Osteoblast (primary cell): ENCODE results near the gene CHMP4B. TPM values are rescaled to one million over a fixed set of nuclear protein-coding genes. Genes with fewer than 3 reads are reported as not detected.

Source experiments
- DNase-seq: peaks from one replicate; pipeline ENCODE4 v3.0.0; 2011; ENCODE audit warnings: low spot score, mixed read lengths; ENCODE audit not compliant: insufficient read length; ENCODE audit errors: missing footprints
- H2AFZ ChIP-seq: 2 replicates; pipeline ENCODE4 v1.6.0; 2011; ENCODE audit warnings: mild to moderate bottlenecking, low read length
- H3K27ac ChIP-seq: 2 replicates; pipeline ENCODE4 v1.5.1; 2011; ENCODE audit warnings: mild to moderate bottlenecking, low read depth, low read length, moderate library complexity
- H3K27me3 ChIP-seq: 2 replicates; pipeline ENCODE4 v1.6.0; 2012; ENCODE audit warnings: mild to moderate bottlenecking, control low read depth, inconsistent platforms, low read length, moderate library complexity; ENCODE audit not compliant: insufficient read depth
- H3K36me3 ChIP-seq: 2 replicates; pipeline ENCODE4 v1.5.1; 2011; ENCODE audit warnings: mild to moderate bottlenecking, low read length, control low read depth, moderate library complexity; ENCODE audit not compliant: insufficient read depth
- H3K4me1 ChIP-seq: 2 replicates; pipeline ENCODE4 v1.5.1; 2011; ENCODE audit warnings: mild to moderate bottlenecking, low read length, control low read depth, moderate library complexity; ENCODE audit not compliant: insufficient read depth
- H3K4me2 ChIP-seq: 2 replicates; pipeline ENCODE4 v1.6.0; 2011; ENCODE audit warnings: mild to moderate bottlenecking, low read length; ENCODE audit not compliant: insufficient read depth
- H3K4me3 ChIP-seq: fragments of 200-600 bp; sonication (generic); 3 replicates; pipeline ENCODE4 v1.5.1; 2012; ENCODE audit warnings: mild to moderate bottlenecking, low read length, inconsistent platforms; ENCODE audit not compliant: insufficient read depth
- H3K79me2 ChIP-seq: 2 replicates; pipeline ENCODE4 v1.6.0; 2012; ENCODE audit warnings: mild to moderate bottlenecking, low read length, control low read depth, inconsistent platforms; ENCODE audit not compliant: insufficient read depth
- H3K9me3 ChIP-seq: 2 replicates; pipeline ENCODE4 v1.5.1; 2011; ENCODE audit warnings: low read depth, low read length, control low read depth
- H4K20me1 ChIP-seq: 2 replicates; pipeline ENCODE4 v1.6.0; 2012; ENCODE audit warnings: mild to moderate bottlenecking, low read length, control low read depth; ENCODE audit not compliant: insufficient read depth
- total RNA-seq: library from RNA; depleted of rRNA; stranded (reverse); fragments of >200 nt; gene quantifications from 2 replicates; pipeline ENCODE4 v1.2.3, GENCODE V29; 2012
- TF ChIP-seq, protein P1 (sequence below): IDR thresholded peaks from 2 replicates; pipeline ENCODE4 v1.5.1; 2011; ENCODE audit warnings: mild to moderate bottlenecking, low read depth, low read length, moderate library complexity; ENCODE audit errors: extremely low read depth

Gene CHMP4B
- total RNA-seq, 1 donor: 40.9 TPM

DNA sequence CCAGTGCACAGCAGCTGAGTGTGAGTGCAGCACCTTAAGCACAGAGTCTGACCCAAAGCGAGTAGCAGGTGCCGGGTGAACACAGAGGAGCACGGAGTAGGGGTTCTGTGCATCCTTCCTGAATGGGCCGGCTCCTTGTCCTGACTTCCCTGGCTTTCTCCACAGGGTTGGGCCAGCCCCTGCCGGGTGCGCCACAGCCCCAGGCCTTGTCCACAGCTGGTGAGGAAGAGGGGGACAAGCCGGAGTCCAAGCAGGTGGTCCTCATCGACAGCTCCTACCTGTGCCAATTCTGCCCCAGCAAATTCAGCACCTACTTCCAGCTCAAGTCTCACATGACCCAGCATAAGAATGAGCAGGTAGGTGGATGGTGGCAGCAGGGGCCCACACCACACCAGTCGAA is 44.5 kb upstream of the CHMP4B start:
- no peak for DNase-seq
- no peak overlapping the region for H3K4me2 ChIP-seq
- no peak overlapping the region for H3K4me3 ChIP-seq
- H3K4me1 ChIP-seq: no peaks in the 10 kb centered on the region
- no peaks in the 10 kb centered on the region for H3K9me3 ChIP-seq
- H4K20me1 ChIP-seq: no peaks in the 10 kb centered on the region
- TF ChIP-seq, protein P1, sequence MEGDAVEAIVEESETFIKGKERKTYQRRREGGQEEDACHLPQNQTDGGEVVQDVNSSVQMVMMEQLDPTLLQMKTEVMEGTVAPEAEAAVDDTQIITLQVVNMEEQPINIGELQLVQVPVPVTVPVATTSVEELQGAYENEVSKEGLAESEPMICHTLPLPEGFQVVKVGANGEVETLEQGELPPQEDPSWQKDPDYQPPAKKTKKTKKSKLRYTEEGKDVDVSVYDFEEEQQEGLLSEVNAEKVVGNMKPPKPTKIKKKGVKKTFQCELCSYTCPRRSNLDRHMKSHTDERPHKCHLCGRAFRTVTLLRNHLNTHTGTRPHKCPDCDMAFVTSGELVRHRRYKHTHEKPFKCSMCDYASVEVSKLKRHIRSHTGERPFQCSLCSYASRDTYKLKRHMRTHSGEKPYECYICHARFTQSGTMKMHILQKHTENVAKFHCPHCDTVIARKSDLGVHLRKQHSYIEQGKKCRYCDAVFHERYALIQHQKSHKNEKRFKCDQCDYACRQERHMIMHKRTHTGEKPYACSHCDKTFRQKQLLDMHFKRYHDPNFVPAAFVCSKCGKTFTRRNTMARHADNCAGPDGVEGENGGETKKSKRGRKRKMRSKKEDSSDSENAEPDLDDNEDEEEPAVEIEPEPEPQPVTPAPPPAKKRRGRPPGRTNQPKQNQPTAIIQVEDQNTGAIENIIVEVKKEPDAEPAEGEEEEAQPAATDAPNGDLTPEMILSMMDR: no peak
- H3K27me3 ChIP-seq: no peaks in the 10 kb centered on the region
- H2AFZ ChIP-seq: no peak overlapping the region
- H3K79me2 ChIP-seq: no peaks in the 10 kb centered on the region
- no peak overlapping the region for H3K27ac ChIP-seq
- H3K36me3 ChIP-seq: peaks cover 9% of the 10 kb centered on the region

- Histone ChIP-seq H3K27me3 (no peaks in the 10 kb centered on the region), H3K27ac (no peak overlapping the region), H3K4me2 (no peak overlapping the region), H3K4me1 (no peaks in the 10 kb centered on the region), H3K4me3 (no peak overlapping the region), H3K9me3 (no peaks in the 10 kb centered on the region), H3K36me3 (peaks cover 5% of the 10 kb centered on the region), H4K20me1 (no peaks in the 10 kb centered on the region), H2AFZ (no peak overlapping the region), H3K79me2 (no peaks in the 10 kb centered on the region)
- TF ChIP-seq, protein P1: no peak
- no peak for DNase-seq
Observed at GRCh38 chr20:33767777-33768138, 43.4 kb upstream of the CHMP4B start.

DNA sequence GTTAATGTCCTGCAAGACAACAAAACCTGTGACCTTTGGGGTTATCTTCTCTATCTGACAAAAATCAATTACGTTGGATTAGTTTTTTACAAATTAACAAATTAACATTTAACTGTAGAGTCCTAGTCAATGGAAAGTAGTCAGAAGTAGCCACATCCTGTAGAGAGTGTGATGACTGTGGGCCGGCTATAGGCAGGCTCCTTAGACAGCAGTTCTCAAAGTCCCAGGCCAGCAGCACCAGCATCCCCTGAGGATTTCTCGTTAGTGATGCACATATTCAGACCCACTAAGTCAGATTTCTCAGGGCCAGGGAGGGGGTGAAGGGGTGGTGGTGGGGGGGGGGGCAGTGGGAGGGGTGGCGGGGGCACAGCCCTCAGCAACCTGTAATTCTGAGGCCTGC is 42.1 kb upstream of the CHMP4B start:
- Histone ChIP-seq H3K79me2 (no peaks in the 10 kb centered on the region), H3K4me2 (no peak overlapping the region), H3K4me3 (no peak overlapping the region), H3K27me3 (no peaks in the 10 kb centered on the region), H4K20me1 (no peaks in the 10 kb centered on the region), H3K36me3 (peaks cover 8% of the 10 kb centered on the region), H3K4me1 (no peaks in the 10 kb centered on the region), H2AFZ (no peak overlapping the region), H3K9me3 (no peaks in the 10 kb centered on the region), H3K27ac (no peak overlapping the region)
- TF ChIP-seq, protein P1: no peak
- no peak for DNase-seq

- Histone ChIP-seq H3K36me3 (peaks cover 8% of the 10 kb centered on the region), H3K27ac (no peak overlapping the region), H2AFZ (no peak overlapping the region), H3K4me1 (no peaks in the 10 kb centered on the region), H4K20me1 (no peaks in the 10 kb centered on the region), H3K79me2 (no peaks in the 10 kb centered on the region), H3K27me3 (no peaks in the 10 kb centered on the region), H3K9me3 (no peaks in the 10 kb centered on the region), H3K4me3 (no peak overlapping the region), H3K4me2 (no peak overlapping the region)
- TF ChIP-seq, protein P1: no peak
- DNase-seq: no peak
Observed at GRCh38 chr20:33770005-33770404, 41.1 kb upstream of the CHMP4B start.
